ENCODE measurements around the gene COQ3. TPM values are rescaled to one million over a fixed set of nuclear protein-coding genes. Genes with fewer than 3 reads are reported as not detected.

Gene COQ3
- polyA plus RNA-seq, 2 of the 4 experiments (the other 2 are of a cell fraction): 13.1 to 17.2 TPM

- TF ChIP-seq JUNB (IDR thresholded peaks at IDR 0.05) (no peak), MAZ (IDR thresholded peaks at IDR 0.05; ENCODE audit: borderline replicate concordance, low read depth, low read length) (no peak), CBX8 (IDR thresholded peaks at IDR 0.05) (no peak)
Measured at GRCh38 chr6:99347804-99348203, 46.2 kb downstream of the COQ3 start (continued).

- POLR2A ChIA-PET: interaction anchor here (0.9 kb wide), 1 partner anchor 79 kb away, joined by 4 read pairs; no protein-coding TSS in a partner anchor
- CTCF ChIA-PET: interaction anchor here (1.3 to 2.8 kb wide), 2 partner anchors 12 to 18 kb away, joined by 4 to 14 read pairs; no protein-coding TSS in a partner anchor
Measured at GRCh38 chr6:99346595-99346994, 47.4 kb downstream of the COQ3 start.

DNA sequence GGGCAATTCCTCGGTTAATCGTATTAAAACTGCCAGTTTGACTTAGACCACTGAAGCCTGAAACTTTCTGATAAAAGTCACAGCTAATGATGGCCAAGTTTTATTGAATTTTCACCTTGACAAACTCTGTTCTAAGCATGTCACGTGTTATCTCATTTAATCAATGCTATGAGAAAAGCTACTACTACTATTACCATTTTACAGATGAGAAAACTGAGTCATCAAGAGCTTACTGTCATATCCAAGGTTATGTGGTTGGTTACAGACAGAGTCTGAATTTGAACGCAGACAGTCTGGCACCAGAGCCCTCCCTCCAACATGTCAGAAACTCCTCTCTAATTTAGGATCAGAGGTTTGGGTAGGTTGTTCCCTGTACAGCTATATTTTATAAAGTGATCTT lies 48.8 kb downstream of the COQ3 start:
- Histone ChIP-seq H3K4me1 (peaks cover 6% of the 10 kb centered on the region), H3K9me3 (no peaks in the 10 kb centered on the region), H3K4me2 (no peak overlapping the region), H3K4me3 (no peak overlapping the region), H3K27ac (no peak overlapping the region)
- FAIRE-seq (no peak), DNase-seq (ENCODE audit: low read depth in 1 of 2, low spot score in 1 of 2) (no peak), ATAC-seq (no peak)
- POLR2A ChIA-PET: no interaction called here
- CTCF ChIA-PET: interaction anchor here (1.0 to 1.7 kb wide), 3 partner anchors 11 to 16 kb away, joined by 3 to 5 read pairs (median 4); no protein-coding TSS in a partner anchor
- TF ChIP-seq NR3C1 (IDR thresholded peaks at IDR 0.05): no peak
- no peak for TF ChIP-seq RARB (CRISPR knock-in tag; IDR thresholded peaks at IDR 0.05)
- TF ChIP-seq HMGXB4 (CRISPR knock-in tag; IDR thresholded peaks at IDR 0.05; ENCODE audit: borderline replicate concordance): no peak
- no peak for TF ChIP-seq CBX2 (IDR thresholded peaks at IDR 0.05; ENCODE audit: borderline replicate concordance, low read depth)
- no peak for TF ChIP-seq E2F6 (IDR thresholded peaks at IDR 0.05; ENCODE audit: borderline replicate concordance, low read depth)
- TF ChIP-seq CHD2 (IDR thresholded peaks at IDR 0.05; ENCODE audit: low read length, partially characterized antibody): no peak
- no peak for TF ChIP-seq MAZ (IDR thresholded peaks at IDR 0.05; ENCODE audit: borderline replicate concordance, low read depth, low read length)
- no peak for TF ChIP-seq MAFK (IDR thresholded peaks at IDR 0.05; ENCODE audit: partially characterized antibody)
- TF ChIP-seq, protein P1, sequence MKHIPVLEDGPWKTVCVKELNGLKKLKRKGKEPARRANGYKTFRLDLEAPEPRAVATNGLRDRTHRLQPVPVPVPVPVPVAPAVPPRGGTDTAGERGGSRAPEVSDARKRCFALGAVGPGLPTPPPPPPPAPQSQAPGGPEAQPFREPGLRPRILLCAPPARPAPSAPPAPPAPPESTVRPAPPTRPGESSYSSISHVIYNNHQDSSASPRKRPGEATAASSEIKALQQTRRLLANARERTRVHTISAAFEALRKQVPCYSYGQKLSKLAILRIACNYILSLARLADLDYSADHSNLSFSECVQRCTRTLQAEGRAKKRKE (CRISPR knock-in tag; IDR thresholded peaks at IDR 0.05; ENCODE audit: low read depth): no peak
- TF ChIP-seq, protein P2, sequence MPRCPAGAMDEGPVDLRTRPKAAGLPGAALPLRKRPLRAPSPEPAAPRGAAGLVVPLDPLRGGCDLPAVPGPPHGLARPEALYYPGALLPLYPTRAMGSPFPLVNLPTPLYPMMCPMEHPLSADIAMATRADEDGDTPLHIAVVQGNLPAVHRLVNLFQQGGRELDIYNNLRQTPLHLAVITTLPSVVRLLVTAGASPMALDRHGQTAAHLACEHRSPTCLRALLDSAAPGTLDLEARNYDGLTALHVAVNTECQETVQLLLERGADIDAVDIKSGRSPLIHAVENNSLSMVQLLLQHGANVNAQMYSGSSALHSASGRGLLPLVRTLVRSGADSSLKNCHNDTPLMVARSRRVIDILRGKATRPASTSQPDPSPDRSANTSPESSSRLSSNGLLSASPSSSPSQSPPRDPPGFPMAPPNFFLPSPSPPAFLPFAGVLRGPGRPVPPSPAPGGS (IDR thresholded peaks at IDR 0.05): no peak
- TF ChIP-seq ZC3H11A (IDR thresholded peaks at IDR 0.05): no peak
- TF ChIP-seq RNF2 (IDR thresholded peaks at IDR 0.05; ENCODE audit: borderline replicate concordance, low read depth): no peak
- TF ChIP-seq JUN (IDR thresholded peaks at IDR 0.05): no peak
- no peak for TF ChIP-seq POLR2A (IDR thresholded peaks at IDR 0.05; ENCODE audit: low read length)
- TF ChIP-seq KDM5A (IDR thresholded peaks at IDR 0.05): no peak
- no peak for TF ChIP-seq HES2 (IDR thresholded peaks at IDR 0.05)
- WGBS (ENCODE audit: missing lambda C conversion rate): 97% methylated on average over 4 of the region's 4 CpGs

More at GRCh38 chr6:99346595-99346994, 47.4 kb downstream of the COQ3 start:
- 100% methylated on average over 5 of the region's 10 CpGs for WGBS (ENCODE audit: missing lambda C conversion rate)
- no peak overlapping the region for H3K4me2 ChIP-seq
- FAIRE-seq (no peak), ATAC-seq (no peak), DNase-seq (ENCODE audit: low read depth in 1 of 2, low spot score in 1 of 2) (no peak)
- H3K27ac ChIP-seq: no peak overlapping the region
- H3K9me3 ChIP-seq: no peaks in the 10 kb centered on the region
- no peak overlapping the region for H3K4me3 ChIP-seq
- H3K4me1 ChIP-seq: peaks cover 13% of the 10 kb centered on the region
- TF ChIP-seq ZFP36 (IDR thresholded peaks at IDR 0.05; ENCODE audit: borderline replicate concordance, partially characterized antibody) (no peak), ESRRA (IDR thresholded peaks at IDR 0.05; ENCODE audit: borderline replicate concordance, low read length) (no peak)
